ENCODE data around the gene ASIC5.

The ASIC5 gene

DNA sequence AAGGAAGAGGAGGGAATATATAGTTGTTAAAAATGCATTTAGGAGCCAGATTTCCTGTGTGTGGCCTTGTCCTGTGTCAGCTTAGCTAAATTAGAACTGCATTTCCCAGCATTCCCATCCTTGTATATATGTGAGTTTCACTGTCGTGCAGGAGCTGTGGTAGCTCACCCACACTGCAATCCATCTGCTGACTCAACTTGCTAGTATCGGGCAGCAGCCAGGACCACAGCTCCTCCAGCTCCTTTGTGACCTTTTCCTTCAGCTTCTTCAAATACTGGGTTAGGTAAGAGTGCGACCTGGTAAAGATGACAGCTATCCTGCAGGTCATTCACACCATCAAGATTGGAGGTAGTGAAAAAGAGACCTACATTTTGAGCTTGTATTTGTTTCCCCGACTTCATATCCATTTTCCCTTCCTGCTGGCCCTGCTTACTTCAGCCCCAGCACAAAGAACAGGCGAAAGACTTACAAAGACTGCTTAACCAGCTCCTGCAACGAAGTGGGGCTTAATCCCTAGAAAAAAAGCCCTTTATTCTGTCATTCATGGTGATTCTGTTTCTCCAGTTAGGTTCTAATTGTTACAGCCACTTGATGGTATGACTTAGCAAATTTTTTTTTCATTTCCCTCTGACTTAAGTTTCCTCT is 11.4 kb downstream of the ASIC5 start:
- peak in 1 of 2 experiments; percentile 27 for DNase-seq (ENCODE audit: low read depth in 1 of 2, low spot score in 1 of 2)
- no peak for TF ChIP-seq JUND (IDR thresholded peaks at IDR 0.05; ENCODE audit: low read depth)
- in situ Hi-C loops (cut with HindIII; ENCODE audit: low pct_unique_long_range_greater_than_20kb, low sequenced_read_pairs) = no loop called here

- no peak for DNase-seq (ENCODE audit: low read depth in 1 of 2, low spot score in 1 of 2)
- in situ Hi-C loops (cut with HindIII; ENCODE audit: low pct_unique_long_range_greater_than_20kb, low sequenced_read_pairs) = no loop called here
- no peak for TF ChIP-seq JUND (IDR thresholded peaks at IDR 0.05; ENCODE audit: low read depth)
Observed at GRCh38 chr4:155853189-155853588, 12.9 kb downstream of the ASIC5 start.

DNA sequence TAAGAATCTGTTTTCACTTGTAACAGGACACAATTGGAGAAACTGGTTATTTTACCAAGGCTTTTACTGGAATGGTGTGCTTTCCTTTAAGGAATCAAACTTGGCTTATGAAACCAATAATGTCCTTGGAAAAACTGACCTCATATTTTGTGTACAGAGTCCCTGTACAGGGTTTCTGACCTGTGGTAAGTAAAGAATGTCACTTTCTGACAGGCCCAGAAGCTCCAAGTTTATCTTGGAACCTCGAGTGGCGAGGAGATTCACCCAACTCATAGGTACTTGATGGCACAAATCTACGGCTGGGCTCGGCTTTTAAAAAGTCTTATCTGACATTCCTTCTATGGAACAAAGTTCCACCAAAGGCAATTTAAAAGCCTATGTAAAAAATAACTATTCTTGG is 17.0 kb downstream of the ASIC5 start:
- in situ Hi-C loops (cut with HindIII; ENCODE audit: low pct_unique_long_range_greater_than_20kb, low sequenced_read_pairs) = no loop called here
- DNase-seq (ENCODE audit: low read depth in 1 of 2, low spot score in 1 of 2) = no peak
- no peak for TF ChIP-seq JUND (IDR thresholded peaks at IDR 0.05; ENCODE audit: low read depth)

DNA sequence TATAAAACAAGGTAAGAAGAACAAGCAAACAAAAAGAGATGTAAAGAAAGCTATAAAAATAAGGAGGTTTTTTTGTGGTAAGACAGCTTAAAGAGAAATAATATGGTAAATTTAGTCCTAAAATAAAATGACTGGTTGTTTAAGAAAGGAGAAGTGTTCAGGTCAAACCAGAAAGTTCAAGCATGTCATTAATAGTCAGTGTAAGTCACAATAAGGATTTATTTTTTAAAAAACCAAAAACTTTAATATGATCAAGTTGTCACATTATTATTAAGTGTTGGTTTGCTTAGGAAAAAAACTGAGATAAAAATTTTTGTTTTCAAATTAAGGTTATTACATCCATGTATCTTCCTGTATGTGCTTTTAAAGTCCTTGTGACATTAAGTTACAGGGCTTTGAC is 19.1 kb downstream of the ASIC5 start:
- no peak for DNase-seq (ENCODE audit: low read depth in 1 of 2, low spot score in 1 of 2)
- TF ChIP-seq JUND (IDR thresholded peaks at IDR 0.05; ENCODE audit: low read depth) = no peak
- in situ Hi-C loops (cut with HindIII; ENCODE audit: low pct_unique_long_range_greater_than_20kb, low sequenced_read_pairs) = no loop called here

DNA sequence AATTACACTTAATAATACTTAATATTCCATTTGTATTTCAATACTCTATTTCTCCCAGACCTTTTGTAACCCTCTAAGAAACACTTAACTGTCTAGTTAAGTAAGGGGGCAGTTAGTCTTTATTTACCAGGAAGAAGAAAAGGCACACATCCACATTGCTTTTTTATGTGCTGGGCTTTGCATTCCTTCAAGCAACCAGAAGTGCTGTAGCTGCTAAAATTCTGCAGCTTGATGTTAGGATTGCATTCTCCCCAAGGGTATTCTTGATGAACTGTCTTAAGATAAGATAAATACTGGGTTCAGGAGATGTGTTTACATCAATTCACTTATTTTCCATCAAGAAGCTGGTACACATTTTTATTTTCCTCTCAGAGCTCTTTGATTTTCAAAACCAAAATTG is 24.0 kb downstream of the ASIC5 start:
- no peak for DNase-seq (ENCODE audit: low read depth in 1 of 2, low spot score in 1 of 2)
- in situ Hi-C loops (cut with HindIII; ENCODE audit: low pct_unique_long_range_greater_than_20kb, low sequenced_read_pairs) = no loop called here
- TF ChIP-seq JUND (IDR thresholded peaks at IDR 0.05; ENCODE audit: low read depth) = no peak

DNA sequence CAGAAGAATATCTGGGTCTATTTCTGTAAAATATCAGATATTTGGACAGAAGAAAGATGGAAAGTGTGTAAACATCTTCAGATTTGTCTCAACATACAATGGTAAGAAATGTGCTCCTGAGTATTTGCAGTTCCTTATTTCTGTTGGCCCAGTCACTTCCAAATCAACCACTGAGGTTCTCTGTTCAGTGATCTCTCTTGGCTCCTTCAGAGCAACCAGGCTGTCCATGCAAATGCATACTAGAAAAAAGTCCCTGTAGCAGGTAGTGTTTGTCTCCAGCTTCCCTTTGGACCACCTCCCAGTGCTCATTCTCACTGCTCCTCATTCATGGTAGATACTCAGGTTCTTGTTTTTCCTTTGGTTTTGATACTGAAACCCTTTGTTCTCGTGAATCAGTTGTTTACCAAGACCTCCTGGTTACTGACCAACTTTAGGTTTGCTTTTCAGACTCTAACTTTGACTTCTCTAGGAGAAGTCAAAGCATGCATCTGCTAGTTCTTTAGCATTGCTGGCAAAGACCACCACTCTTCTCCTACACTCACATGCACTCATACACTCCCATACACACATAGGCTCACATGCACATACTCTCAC is 28.8 kb downstream of the ASIC5 start:
- in situ Hi-C loops (cut with HindIII; ENCODE audit: low pct_unique_long_range_greater_than_20kb, low sequenced_read_pairs) = no loop called here
- TF ChIP-seq JUND (IDR thresholded peaks at IDR 0.05; ENCODE audit: low read depth) = no peak
- DNase-seq (ENCODE audit: low read depth in 1 of 2, low spot score in 1 of 2) = no peak

- TF ChIP-seq JUND (IDR thresholded peaks at IDR 0.05; ENCODE audit: low read depth) = no peak
- in situ Hi-C loops (cut with HindIII; ENCODE audit: low pct_unique_long_range_greater_than_20kb, low sequenced_read_pairs) = no loop called here
- DNase-seq (ENCODE audit: low read depth in 1 of 2, low spot score in 1 of 2) = no peak
Observed at GRCh38 chr4:155832664-155833063, 33.4 kb downstream of the ASIC5 start.

GRCh38 chr4:155828628-155829027 is 37.4 kb downstream of the ASIC5 start:
- no peak for DNase-seq (ENCODE audit: low read depth in 1 of 2, low spot score in 1 of 2)
- in situ Hi-C loops (cut with HindIII; ENCODE audit: low pct_unique_long_range_greater_than_20kb, low sequenced_read_pairs) = no loop called here
- no peak for TF ChIP-seq JUND (IDR thresholded peaks at IDR 0.05; ENCODE audit: low read depth)

DNA sequence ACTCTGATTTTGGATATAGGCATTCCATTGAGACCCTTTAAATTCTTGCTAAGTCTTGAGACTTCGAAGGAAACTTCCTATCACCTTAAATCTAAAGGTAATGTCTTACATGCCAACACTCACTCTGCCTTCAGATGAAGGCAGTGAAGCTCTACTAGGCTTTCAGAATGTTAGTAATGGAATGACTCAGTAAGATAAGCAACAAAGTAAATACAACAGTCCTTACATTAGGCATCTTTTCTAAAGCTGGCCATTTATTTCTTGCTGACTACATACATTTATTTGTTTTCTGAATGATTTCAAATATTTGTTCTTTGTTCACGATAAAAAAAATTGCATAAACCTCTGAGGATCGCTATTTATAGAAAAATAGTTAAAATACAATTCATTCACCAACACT is 43.5 kb downstream of the ASIC5 start:
- no peak for TF ChIP-seq JUND (IDR thresholded peaks at IDR 0.05; ENCODE audit: low read depth)
- in situ Hi-C loops (cut with HindIII; ENCODE audit: low pct_unique_long_range_greater_than_20kb, low sequenced_read_pairs) = no loop called here
- no peak for DNase-seq (ENCODE audit: low read depth in 1 of 2, low spot score in 1 of 2)

DNA sequence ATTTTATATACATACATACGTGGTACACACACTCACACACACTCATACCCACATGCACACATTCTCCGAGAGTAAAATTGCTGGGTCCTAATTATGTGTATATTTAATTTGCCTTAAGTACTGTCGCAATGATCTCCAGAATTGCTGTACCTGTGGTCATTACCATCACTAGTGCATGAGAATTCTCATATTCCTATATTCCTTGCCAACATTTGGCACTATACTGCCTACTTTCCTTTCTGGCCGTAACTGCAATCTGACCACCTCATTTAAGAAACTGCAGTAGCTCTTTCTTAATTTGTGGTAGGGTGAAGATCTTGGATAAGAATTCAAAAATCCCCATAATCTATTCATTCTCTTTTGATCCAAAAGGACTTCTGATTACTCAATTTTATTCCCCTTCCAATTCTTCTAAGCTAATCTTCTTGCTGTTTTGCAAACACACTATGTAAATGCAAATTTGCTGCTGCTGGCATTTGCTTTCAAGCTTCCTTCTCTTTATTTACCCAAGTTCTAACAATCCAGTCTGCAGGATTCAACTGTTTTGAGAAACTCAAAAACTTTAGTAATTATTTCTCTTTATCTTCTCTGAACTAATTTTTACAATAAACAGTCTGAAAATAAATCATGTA is 45.1 kb downstream of the ASIC5 start:
- no peak for TF ChIP-seq JUND (IDR thresholded peaks at IDR 0.05; ENCODE audit: low read depth)
- no peak for DNase-seq (ENCODE audit: low read depth in 1 of 2, low spot score in 1 of 2)
- in situ Hi-C loops (cut with HindIII; ENCODE audit: low pct_unique_long_range_greater_than_20kb, low sequenced_read_pairs) = no loop called here

DNA sequence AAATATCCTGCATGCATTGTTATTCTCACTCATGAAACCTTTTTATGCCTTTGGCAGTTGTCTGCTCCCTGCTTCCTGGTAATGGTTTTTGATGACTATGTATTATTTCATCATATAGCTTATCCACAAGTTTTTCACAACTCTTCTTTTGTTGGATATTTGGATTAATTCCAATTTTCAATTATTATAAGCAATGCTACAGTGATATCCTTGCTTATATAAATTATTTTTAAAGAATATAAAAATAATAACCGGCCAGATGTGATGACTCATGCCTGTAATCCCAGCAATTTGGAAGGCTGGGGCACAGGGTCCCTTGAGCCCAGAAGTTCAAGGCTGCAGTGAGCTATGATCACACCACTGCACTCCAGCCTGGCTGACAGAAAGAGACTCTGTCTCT is 47.0 kb downstream of the ASIC5 start:
- no peak for TF ChIP-seq JUND (IDR thresholded peaks at IDR 0.05; ENCODE audit: low read depth)
- in situ Hi-C loops (cut with HindIII; ENCODE audit: low pct_unique_long_range_greater_than_20kb, low sequenced_read_pairs) = no loop called here
- DNase-seq (ENCODE audit: low read depth in 1 of 2, low spot score in 1 of 2) = no peak

DNA sequence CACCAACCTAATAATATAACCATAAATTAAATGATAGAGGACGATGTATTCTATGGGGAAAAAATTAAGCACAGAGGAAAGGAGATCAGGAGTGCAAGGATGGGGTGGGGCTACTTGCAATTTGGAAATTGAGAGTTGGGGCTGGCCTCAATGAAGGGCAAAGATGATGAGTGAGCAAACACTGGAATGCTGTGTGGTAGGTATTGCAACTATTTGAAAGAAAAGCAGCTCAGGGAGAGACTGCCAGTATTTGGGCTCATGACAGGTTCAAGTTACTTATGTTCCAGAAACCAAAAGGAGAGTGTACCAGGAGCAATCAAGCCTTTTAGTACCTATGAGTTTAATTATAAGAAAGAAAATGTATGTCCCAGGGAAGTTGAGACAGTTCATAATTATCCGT is 47.4 kb downstream of the ASIC5 start:
- in situ Hi-C loops (cut with HindIII; ENCODE audit: low pct_unique_long_range_greater_than_20kb, low sequenced_read_pairs) = no loop called here
- no peak for TF ChIP-seq JUND (IDR thresholded peaks at IDR 0.05; ENCODE audit: low read depth)

GRCh38 chr4:155811083-155811482 is 55.0 kb downstream of the ASIC5 start:
- no peak for TF ChIP-seq JUND (IDR thresholded peaks at IDR 0.05; ENCODE audit: low read depth)
- in situ Hi-C loops (cut with HindIII; ENCODE audit: low pct_unique_long_range_greater_than_20kb, low sequenced_read_pairs) = no loop called here
- DNase-seq (ENCODE audit: low read depth in 1 of 2, low spot score in 1 of 2) = no peak

More for the DNA sequence above, 47.4 kb downstream of the ASIC5 start:
- peak in 1 of 2 experiments; percentile 32 for DNase-seq (ENCODE audit: low read depth in 1 of 2, low spot score in 1 of 2)

Data from T47D (cell line).